ENCODE data around the gene B4GALNT3. TPM values are rescaled to one million over a fixed set of nuclear protein-coding genes. Genes with fewer than 3 reads are reported as not detected.

The B4GALNT3 gene
- total and polyA plus RNA-seq, 2 experiments from 2014 or later, result 4.4 to 13.9 TPM

DNA sequence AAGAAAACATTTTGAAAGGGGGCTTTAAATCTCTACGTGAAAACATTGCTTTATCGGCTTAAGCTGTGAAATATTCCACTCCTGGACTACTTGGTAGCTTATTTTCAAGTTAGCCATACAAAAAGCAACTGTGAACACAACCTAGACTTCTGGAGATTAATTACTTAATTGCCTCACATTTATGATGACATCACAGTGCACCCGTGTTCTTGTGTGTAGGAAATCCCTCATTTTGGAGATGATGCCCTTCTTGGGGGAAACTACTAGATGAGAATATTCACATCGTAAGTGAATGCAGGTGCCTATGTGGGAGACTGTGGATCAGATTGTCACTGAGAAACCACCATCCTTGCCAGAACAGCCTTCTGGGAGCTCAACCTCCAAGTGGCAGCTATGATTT, 10.5 kb upstream of the B4GALNT3 start:
- DNase-seq (ENCODE audit: low spot score), result no peak
- H3K4me3 ChIP-seq, result no peak overlapping the region
- H4K20me1 ChIP-seq (ENCODE audit: insufficient read depth, poor library complexity, severe bottlenecking), result no peaks in the 10 kb centered on the region
- H3K79me2 ChIP-seq, result no peaks in the 10 kb centered on the region
- no peak overlapping the region for H3K4me2 ChIP-seq
- no peaks in the 10 kb centered on the region for H3K9me2 ChIP-seq (replicated peaks; ENCODE audit: insufficient read depth)
- H3K4me1 ChIP-seq (ENCODE audit: insufficient read depth), result no peaks in the 10 kb centered on the region
- WGBS (ENCODE audit: low lambda C conversion rate, missing lambda C conversion rate), result 87% methylated on average over 4 of the region's 4 CpGs
- TF ChIP-seq EZH2 (IDR thresholded peaks at IDR 0.05; ENCODE audit: borderline replicate concordance) (no peak), EZH2phosphoT487 (IDR thresholded peaks at IDR 0.05; ENCODE audit: low read depth, severe bottlenecking, unreplicated experiment) (no peak)
- TF ChIP-seq, protein P1, sequence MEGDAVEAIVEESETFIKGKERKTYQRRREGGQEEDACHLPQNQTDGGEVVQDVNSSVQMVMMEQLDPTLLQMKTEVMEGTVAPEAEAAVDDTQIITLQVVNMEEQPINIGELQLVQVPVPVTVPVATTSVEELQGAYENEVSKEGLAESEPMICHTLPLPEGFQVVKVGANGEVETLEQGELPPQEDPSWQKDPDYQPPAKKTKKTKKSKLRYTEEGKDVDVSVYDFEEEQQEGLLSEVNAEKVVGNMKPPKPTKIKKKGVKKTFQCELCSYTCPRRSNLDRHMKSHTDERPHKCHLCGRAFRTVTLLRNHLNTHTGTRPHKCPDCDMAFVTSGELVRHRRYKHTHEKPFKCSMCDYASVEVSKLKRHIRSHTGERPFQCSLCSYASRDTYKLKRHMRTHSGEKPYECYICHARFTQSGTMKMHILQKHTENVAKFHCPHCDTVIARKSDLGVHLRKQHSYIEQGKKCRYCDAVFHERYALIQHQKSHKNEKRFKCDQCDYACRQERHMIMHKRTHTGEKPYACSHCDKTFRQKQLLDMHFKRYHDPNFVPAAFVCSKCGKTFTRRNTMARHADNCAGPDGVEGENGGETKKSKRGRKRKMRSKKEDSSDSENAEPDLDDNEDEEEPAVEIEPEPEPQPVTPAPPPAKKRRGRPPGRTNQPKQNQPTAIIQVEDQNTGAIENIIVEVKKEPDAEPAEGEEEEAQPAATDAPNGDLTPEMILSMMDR (IDR thresholded peaks at IDR 0.05; ENCODE audit: poor library complexity), result no peak
- H3K9me3 ChIP-seq (ENCODE audit: low read depth), result no peaks in the 10 kb centered on the region
- H3K36me3 ChIP-seq (replicated peaks; ENCODE audit: insufficient read depth, low read depth), result no peaks in the 10 kb centered on the region
- H2AFZ ChIP-seq, result no peak overlapping the region
- H3K27me3 ChIP-seq, result peaks cover 3% of the 10 kb centered on the region
- H3K27ac ChIP-seq, result no peak overlapping the region

DNA sequence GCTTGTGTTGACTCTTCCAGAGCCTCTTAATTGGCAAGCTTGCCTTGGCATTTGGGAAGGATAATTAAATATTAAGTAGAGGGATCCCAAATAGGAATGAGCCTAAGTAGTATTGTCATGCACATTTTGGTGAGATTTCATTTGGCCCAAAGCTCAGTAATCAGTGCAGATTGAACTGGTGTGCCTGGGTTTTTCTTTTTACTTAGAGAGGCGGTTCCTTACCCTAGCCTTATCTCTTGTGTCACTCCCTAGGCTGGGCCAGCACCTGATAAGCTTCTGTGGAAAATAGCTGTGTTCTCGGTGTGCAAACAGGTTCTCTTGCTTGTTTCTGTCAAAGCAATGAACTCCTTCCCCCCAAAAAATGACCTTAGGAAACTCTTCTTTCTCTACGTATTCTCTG, 9.3 kb upstream of the B4GALNT3 start:
- Histone ChIP-seq H3K79me2 (no peaks in the 10 kb centered on the region), H3K27me3 (peaks cover 3% of the 10 kb centered on the region), H3K9me3 (ENCODE audit: low read depth) (no peaks in the 10 kb centered on the region), H2AFZ (no peak overlapping the region), H3K4me1 (ENCODE audit: insufficient read depth) (no peaks in the 10 kb centered on the region), H3K27ac (no peak overlapping the region), H3K36me3 (replicated peaks; ENCODE audit: insufficient read depth, low read depth) (no peaks in the 10 kb centered on the region), H3K4me2 (no peak overlapping the region), H3K9me2 (replicated peaks; ENCODE audit: insufficient read depth) (no peaks in the 10 kb centered on the region), H3K4me3 (no peak overlapping the region), H4K20me1 (ENCODE audit: insufficient read depth, poor library complexity, severe bottlenecking) (no peaks in the 10 kb centered on the region)
- DNase-seq (ENCODE audit: low spot score), result peak; percentile 43
- TF ChIP-seq, protein P1 (IDR thresholded peaks at IDR 0.05; ENCODE audit: poor library complexity), result no peak
- TF ChIP-seq EZH2phosphoT487 (IDR thresholded peaks at IDR 0.05; ENCODE audit: low read depth, severe bottlenecking, unreplicated experiment) (no peak), EZH2 (IDR thresholded peaks at IDR 0.05; ENCODE audit: borderline replicate concordance) (no peak)
- WGBS (ENCODE audit: low lambda C conversion rate, missing lambda C conversion rate), result 42% methylated on average over 3 of the region's 3 CpGs

DNA sequence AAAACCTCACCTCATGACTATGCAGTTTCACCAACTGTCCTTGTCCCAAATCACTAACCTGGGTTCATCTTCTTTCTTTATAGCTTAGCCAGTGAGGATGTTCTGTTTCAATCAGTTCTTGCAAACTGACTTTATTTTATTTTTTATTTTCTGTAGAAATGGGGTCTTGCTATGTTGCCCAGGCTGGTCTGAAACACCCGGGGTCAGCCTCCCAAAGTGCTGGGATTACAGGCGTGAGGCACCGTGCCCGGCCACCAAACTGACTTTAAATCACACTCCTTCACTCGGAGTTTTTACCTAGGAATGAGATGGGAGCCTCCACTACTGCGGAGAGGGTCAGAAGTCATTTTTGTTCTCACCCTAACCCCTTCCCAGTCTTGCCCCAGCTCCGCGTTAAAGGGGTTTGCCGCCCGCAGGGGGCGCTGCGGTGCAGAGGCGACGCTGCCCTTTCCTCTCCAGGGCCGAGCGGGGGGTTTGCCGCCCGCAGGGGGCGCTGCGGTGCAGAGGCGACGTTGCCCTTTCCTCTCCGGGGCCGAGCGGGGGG, 7.0 kb upstream of the B4GALNT3 start:
- H3K9me2 ChIP-seq (replicated peaks; ENCODE audit: insufficient read depth), result no peaks in the 10 kb centered on the region
- no peak overlapping the region for H3K4me2 ChIP-seq
- peaks cover 16% of the 10 kb centered on the region for H3K27me3 ChIP-seq
- H3K4me1 ChIP-seq (ENCODE audit: insufficient read depth), result no peaks in the 10 kb centered on the region
- no peak for DNase-seq (ENCODE audit: low spot score)
- H4K20me1 ChIP-seq (ENCODE audit: insufficient read depth, poor library complexity, severe bottlenecking), result no peaks in the 10 kb centered on the region
- no peak for TF ChIP-seq EZH2phosphoT487 (IDR thresholded peaks at IDR 0.05; ENCODE audit: low read depth, severe bottlenecking, unreplicated experiment)
- H3K79me2 ChIP-seq, result no peaks in the 10 kb centered on the region
- no peak overlapping the region for H2AFZ ChIP-seq
- no peak overlapping the region for H3K27ac ChIP-seq
- H3K9me3 ChIP-seq (ENCODE audit: low read depth), result no peaks in the 10 kb centered on the region
- H3K36me3 ChIP-seq (replicated peaks; ENCODE audit: insufficient read depth, low read depth), result no peaks in the 10 kb centered on the region
- H3K4me3 ChIP-seq, result no peak overlapping the region
- 96% methylated on average over 14 of the region's 25 CpGs for WGBS (ENCODE audit: low lambda C conversion rate, missing lambda C conversion rate)

DNA sequence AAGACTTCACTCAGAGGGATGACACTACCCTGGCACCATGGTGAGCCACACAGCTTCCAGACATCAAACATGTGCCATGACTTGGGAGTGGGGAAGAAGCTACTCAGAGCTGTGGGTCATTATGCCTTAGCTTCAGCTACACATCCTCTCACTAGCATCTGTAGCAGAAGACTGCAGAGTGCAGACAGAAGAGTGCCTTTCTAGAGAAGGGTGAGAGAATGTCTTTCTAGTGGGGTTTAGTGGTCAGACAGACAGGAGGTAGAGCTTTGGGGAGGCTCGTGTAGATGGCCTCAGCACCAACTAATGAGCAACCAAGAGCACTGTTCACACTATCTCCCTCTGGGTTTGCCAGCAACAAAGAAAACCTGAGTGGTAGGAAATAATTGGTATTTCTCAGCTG, 4.9 kb upstream of the B4GALNT3 start:
- no peak overlapping the region for H3K27ac ChIP-seq
- H3K4me3 ChIP-seq, result no peak overlapping the region
- TF ChIP-seq EZH2 (IDR thresholded peaks at IDR 0.05; ENCODE audit: borderline replicate concordance), result no peak
- no peak for TF ChIP-seq EZH2phosphoT487 (IDR thresholded peaks at IDR 0.05; ENCODE audit: low read depth, severe bottlenecking, unreplicated experiment)
- TF ChIP-seq, protein P1 (IDR thresholded peaks at IDR 0.05; ENCODE audit: poor library complexity), result no peak
- 90% methylated on average over 1 of the region's 1 CpG for WGBS (ENCODE audit: low lambda C conversion rate, missing lambda C conversion rate)
- H3K9me3 ChIP-seq (ENCODE audit: low read depth), result no peaks in the 10 kb centered on the region
- H3K36me3 ChIP-seq (replicated peaks; ENCODE audit: insufficient read depth, low read depth), result no peaks in the 10 kb centered on the region
- H3K4me2 ChIP-seq, result no peak overlapping the region
- peaks cover 23% of the 10 kb centered on the region for H3K27me3 ChIP-seq
- H3K4me1 ChIP-seq (ENCODE audit: insufficient read depth), result peaks cover 4% of the 10 kb centered on the region
- no peaks in the 10 kb centered on the region for H3K9me2 ChIP-seq (replicated peaks; ENCODE audit: insufficient read depth)
- DNase-seq (ENCODE audit: low spot score), result no peak
- H2AFZ ChIP-seq, result no peak overlapping the region
- H3K79me2 ChIP-seq, result no peaks in the 10 kb centered on the region
- H4K20me1 ChIP-seq (ENCODE audit: insufficient read depth, poor library complexity, severe bottlenecking), result no peaks in the 10 kb centered on the region

All from hepatocyte (in vitro differentiated cells).